K562 (cell line): ENCODE data around the gene TBX6. TPM values are rescaled to one million over a fixed set of nuclear protein-coding genes. Genes with fewer than 3 reads are reported as not detected.
A peak's percentile ranks its signal among the peaks of the same experiment; 100 is the strongest.

Experiments
- BRD9 ChIP-seq: fragments of 450-650 bp; IDR thresholded peaks from 2 replicates; pipeline ENCODE4 v1.6.1; 2018; ENCODE audit warnings: low read depth; ENCODE audit not compliant: partially characterized antibody
- CBFA2T2 ChIP-seq: fragments of 450-650 bp; conservative IDR thresholded peaks from 2 replicates; pipeline ENCODE4 v1.6.1; 2017; ENCODE audit warnings: mild to moderate bottlenecking
- CHCHD3 ChIP-seq: fragments of 250-450 bp; sonication (Bioruptor Pico); IDR thresholded peaks from 2 replicates; pipeline ENCODE4 v2.1.2; 2022; ENCODE audit warnings: mild to moderate bottlenecking
- KAT2B ChIP-seq: IDR thresholded peaks from one replicate; pipeline ENCODE4 v1.6.1; 2012; ENCODE audit warnings: low read depth, mild to moderate bottlenecking, control low read depth, inconsistent platforms, low read length, moderate library complexity
- POLR2G ChIP-seq: fragments of 200-400 bp; formaldehyde crosslinking; IDR thresholded peaks from 2 replicates; pipeline ENCODE4 v1.6.1; 2017; ENCODE audit warnings: low read depth, mild to moderate bottlenecking, antibody characterized with exemption, low read length, moderate library complexity
- PTRF ChIP-seq: fragments of 450-650 bp; IDR thresholded peaks from 2 replicates; pipeline ENCODE4 v1.6.1; 2016; ENCODE audit warnings: mild to moderate bottlenecking, missing genetic modification characterization, missing compliant biosample characterization
- SIN3A ChIP-seq, 2 experiments: fragments of 150-350 bp in 1 of 2; IDR thresholded peaks; 2 replicates each; pipeline ENCODE4 v1.6.1; 2011 to 2016; ENCODE audit warnings: borderline replicate concordance in 2 of 2, low read depth in 2 of 2, low read length in 2 of 2, mild to moderate bottlenecking in 2 of 2, moderate library complexity in 2 of 2; ENCODE audit not compliant: control insufficient read depth in 1 of 2
- SMARCE1 ChIP-seq: fragments of 450-650 bp; IDR thresholded peaks from 2 replicates; pipeline ENCODE4 v1.7.1; 2016; ENCODE audit warnings: mild to moderate bottlenecking
- TEAD2 ChIP-seq: fragments of 450-650 bp; IDR thresholded peaks from 2 replicates; pipeline ENCODE4 v1.6.1; 2016; ENCODE audit warnings: missing genetic modification characterization, control low read depth, missing compliant biosample characterization
- ZNF174 ChIP-seq: fragments of 250-450 bp; sonication (Bioruptor Pico); IDR thresholded peaks from 2 replicates; pipeline ENCODE4 v1.4.0; 2020; ENCODE audit warnings: mild to moderate bottlenecking
- ZNF239 ChIP-seq: fragments of 250-450 bp; sonication (Bioruptor Pico); IDR thresholded peaks from 2 replicates; pipeline ENCODE4 v1.4.0; 2020; ENCODE audit warnings: mild to moderate bottlenecking
- ZNF324 ChIP-seq: fragments of 250-450 bp; sonication (Bioruptor Pico); IDR thresholded peaks from 2 replicates; pipeline ENCODE4 v1.4.0; 2020; ENCODE audit warnings: mild to moderate bottlenecking
- ZSCAN29 ChIP-seq: fragments of 450-650 bp; IDR thresholded peaks from 2 replicates; pipeline ENCODE4 v1.6.1; 2017
- polyA plus RNA-seq, 8 experiments: library from polyadenylated mRNA; depleted of rRNA in 4 of 8; stranded (reverse) in 5 of 8; unstranded in 3 of 8; fragments of >200 nt; fragmentation: Nextera tagmentation in 2 of 8; fragmentation: Illumina TruSeq in 1 of 8; extraction: Ambion mirVana in 2 of 8; extraction: Trizol in 1 of 8; gene quantifications; 2 replicates each; pipeline versions ENCODE4 v1.2.1 to v1.2.3, GENCODE V29; 2011 to 2014; ENCODE audit warnings: inconsistent platforms in 1 of 8, missing spikeins in 1 of 8
- total RNA-seq, 7 experiments: library from RNA; depleted of rRNA in 6 of 7; stranded (reverse); fragments of >200 nt in 6 of 7; fragmentation: Illumina TruSeq in 2 of 7; extraction: Trizol in 2 of 7; gene quantifications; 2 replicates each; pipeline versions ENCODE4 v1.2.1 to v1.2.3, GENCODE V29; 2011 to 2021; ENCODE audit warnings: low replicate concordance in 1 of 7
- TF ChIP-seq, protein P1 (sequence below): sonication (generic); formaldehyde crosslinking; IDR thresholded peaks from 2 replicates; pipeline ENCODE4 v1.8.0; 2022; ENCODE audit warnings: mild to moderate bottlenecking, missing genetic modification reagents
- TF ChIP-seq, protein P2 (sequence below): fragments of 250-450 bp; sonication (Bioruptor Pico); IDR thresholded peaks from 2 replicates; pipeline ENCODE4 v1.8.0; 2022; ENCODE audit warnings: moderate library complexity, mild to moderate bottlenecking, inconsistent platforms
- TF ChIP-seq, protein P3 (sequence below), 2 experiments: fragments of 450-650 bp; IDR thresholded peaks; 2 replicates each; pipeline ENCODE4 v1.6.1; 2016
- TF ChIP-seq, protein P4 (sequence below): fragments of 250-450 bp; sonication (Bioruptor Pico); IDR thresholded peaks from 2 replicates; pipeline ENCODE4 v1.9.0; 2021; ENCODE audit warnings: mild to moderate bottlenecking
- TF ChIP-seq, protein P5 (sequence below): fragments of 250-450 bp; sonication (Bioruptor Pico); IDR thresholded peaks from 2 replicates; pipeline ENCODE4 v1.8.0; 2021; ENCODE audit warnings: moderate library complexity, mild to moderate bottlenecking, inconsistent platforms

TBX6 gene
- total and polyA plus RNA-seq, 9 of the 15 experiments (the other 6 are each of a cell fraction or from before 2014, with no cell fraction given), result 0.07 to 0.58 (median 0.11) TPM; not detected in 2

DNA sequence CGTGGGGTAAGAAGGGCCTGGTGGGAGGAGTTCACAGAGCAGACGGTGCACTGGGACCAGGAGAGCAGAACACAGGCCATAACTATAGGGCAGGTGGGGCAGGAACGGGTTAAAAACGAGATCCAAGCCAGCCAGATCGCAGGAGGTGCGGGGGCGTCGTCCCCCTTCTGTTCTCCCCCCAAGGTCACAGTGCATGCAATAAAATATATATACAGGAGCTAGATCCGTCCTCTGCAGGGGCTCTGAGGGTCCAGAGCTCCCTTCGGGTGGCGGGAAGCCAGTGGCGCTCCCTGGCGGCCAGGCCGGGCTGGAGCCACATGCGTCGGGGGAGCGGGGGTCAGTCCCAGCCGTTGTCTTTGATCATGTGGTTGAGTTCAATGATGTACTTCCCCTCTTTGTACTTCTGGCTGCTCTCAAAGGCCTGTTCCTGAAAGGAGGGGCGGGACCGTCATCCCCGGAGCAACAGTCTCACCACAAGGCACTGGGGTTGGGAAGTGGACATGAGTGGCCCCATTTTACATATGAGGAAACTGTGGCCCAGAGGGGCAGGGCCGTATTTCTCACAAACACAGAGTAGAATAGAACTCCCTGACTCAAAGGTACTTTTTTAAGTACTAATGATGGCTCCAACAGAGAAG is 768 bp upstream of the TBX6 start (continued):
- TF ChIP-seq, protein P1, sequence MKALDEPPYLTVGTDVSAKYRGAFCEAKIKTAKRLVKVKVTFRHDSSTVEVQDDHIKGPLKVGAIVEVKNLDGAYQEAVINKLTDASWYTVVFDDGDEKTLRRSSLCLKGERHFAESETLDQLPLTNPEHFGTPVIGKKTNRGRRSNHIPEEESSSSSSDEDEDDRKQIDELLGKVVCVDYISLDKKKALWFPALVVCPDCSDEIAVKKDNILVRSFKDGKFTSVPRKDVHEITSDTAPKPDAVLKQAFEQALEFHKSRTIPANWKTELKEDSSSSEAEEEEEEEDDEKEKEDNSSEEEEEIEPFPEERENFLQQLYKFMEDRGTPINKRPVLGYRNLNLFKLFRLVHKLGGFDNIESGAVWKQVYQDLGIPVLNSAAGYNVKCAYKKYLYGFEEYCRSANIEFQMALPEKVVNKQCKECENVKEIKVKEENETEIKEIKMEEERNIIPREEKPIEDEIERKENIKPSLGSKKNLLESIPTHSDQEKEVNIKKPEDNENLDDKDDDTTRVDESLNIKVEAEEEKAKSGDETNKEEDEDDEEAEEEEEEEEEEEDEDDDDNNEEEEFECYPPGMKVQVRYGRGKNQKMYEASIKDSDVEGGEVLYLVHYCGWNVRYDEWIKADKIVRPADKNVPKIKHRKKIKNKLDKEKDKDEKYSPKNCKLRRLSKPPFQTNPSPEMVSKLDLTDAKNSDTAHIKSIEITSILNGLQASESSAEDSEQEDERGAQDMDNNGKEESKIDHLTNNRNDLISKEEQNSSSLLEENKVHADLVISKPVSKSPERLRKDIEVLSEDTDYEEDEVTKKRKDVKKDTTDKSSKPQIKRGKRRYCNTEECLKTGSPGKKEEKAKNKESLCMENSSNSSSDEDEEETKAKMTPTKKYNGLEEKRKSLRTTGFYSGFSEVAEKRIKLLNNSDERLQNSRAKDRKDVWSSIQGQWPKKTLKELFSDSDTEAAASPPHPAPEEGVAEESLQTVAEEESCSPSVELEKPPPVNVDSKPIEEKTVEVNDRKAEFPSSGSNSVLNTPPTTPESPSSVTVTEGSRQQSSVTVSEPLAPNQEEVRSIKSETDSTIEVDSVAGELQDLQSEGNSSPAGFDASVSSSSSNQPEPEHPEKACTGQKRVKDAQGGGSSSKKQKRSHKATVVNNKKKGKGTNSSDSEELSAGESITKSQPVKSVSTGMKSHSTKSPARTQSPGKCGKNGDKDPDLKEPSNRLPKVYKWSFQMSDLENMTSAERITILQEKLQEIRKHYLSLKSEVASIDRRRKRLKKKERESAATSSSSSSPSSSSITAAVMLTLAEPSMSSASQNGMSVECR (CRISPR knock-in tag), result peak; percentile 82
- TF ChIP-seq SMARCE1 (0 out of 2 replicates have a peak, but pooled peaks have one; percentile 54), CBFA2T2 (no peak; the same call in 1 of the 2 replicates), CHCHD3 (CRISPR knock-in tag) (no peak), SIN3A (IDR thresholded peaks at IDR 0.05; ENCODE audit: borderline replicate concordance in 2 of 2, control insufficient read depth in 1 of 2, low read depth in 2 of 2, low read length in 2 of 2) (no peak), KAT2B (no peak), ZNF324 (CRISPR knock-in tag) (peak; percentile 69; the same call in 1 of the 2 replicates), PTRF (tag) (peak; percentile 89), POLR2G (peak; percentile 29; the same call in 1 of the 2 replicates), ZSCAN29 (0 out of 2 replicates have a peak, but pooled peaks have one; percentile 34), ZNF174 (CRISPR knock-in tag) (0 out of 2 replicates have a peak, but pooled peaks have one; percentile 33), TEAD2 (tag) (peak; percentile 63; the same call in 1 of the 2 replicates), ZNF239 (peak; percentile 86), BRD9 (peak; percentile 96)
- TF ChIP-seq, protein P2, sequence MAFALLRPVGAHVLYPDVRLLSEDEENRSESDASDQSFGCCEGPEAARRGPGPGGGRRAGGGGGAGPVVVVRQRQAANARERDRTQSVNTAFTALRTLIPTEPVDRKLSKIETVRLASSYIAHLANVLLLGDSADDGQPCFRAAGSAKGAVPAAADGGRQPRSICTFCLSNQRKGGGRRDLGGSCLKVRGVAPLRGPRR (CRISPR knock-in tag), result peak; percentile 97
- TF ChIP-seq, protein P3, sequence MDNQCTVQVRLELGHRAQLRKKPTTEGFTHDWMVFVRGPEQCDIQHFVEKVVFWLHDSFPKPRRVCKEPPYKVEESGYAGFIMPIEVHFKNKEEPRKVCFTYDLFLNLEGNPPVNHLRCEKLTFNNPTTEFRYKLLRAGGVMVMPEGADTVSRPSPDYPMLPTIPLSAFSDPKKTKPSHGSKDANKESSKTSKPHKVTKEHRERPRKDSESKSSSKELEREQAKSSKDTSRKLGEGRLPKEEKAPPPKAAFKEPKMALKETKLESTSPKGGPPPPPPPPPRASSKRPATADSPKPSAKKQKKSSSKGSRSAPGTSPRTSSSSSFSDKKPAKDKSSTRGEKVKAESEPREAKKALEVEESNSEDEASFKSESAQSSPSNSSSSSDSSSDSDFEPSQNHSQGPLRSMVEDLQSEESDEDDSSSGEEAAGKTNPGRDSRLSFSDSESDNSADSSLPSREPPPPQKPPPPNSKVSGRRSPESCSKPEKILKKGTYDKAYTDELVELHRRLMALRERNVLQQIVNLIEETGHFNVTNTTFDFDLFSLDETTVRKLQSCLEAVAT (IDR thresholded peaks at IDR 0.05), result no peak; a peak in 1 of 4 replicates
- TF ChIP-seq, protein P4, sequence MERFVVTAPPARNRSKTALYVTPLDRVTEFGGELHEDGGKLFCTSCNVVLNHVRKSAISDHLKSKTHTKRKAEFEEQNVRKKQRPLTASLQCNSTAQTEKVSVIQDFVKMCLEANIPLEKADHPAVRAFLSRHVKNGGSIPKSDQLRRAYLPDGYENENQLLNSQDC (CRISPR knock-in tag), result no peak
- TF ChIP-seq, protein P5, sequence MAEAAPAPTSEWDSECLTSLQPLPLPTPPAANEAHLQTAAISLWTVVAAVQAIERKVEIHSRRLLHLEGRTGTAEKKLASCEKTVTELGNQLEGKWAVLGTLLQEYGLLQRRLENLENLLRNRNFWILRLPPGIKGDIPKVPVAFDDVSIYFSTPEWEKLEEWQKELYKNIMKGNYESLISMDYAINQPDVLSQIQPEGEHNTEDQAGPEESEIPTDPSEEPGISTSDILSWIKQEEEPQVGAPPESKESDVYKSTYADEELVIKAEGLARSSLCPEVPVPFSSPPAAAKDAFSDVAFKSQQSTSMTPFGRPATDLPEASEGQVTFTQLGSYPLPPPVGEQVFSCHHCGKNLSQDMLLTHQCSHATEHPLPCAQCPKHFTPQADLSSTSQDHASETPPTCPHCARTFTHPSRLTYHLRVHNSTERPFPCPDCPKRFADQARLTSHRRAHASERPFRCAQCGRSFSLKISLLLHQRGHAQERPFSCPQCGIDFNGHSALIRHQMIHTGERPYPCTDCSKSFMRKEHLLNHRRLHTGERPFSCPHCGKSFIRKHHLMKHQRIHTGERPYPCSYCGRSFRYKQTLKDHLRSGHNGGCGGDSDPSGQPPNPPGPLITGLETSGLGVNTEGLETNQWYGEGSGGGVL, result peak; percentile 67
